Vagina (tissue), 2 donors: Measurements from ENCODE around the gene TIE1. TPM values are rescaled to one million over a fixed set of nuclear protein-coding genes. Genes with fewer than 3 reads are reported as not detected.

Source experiments
- DNase-seq, 2 donors: peaks; one replicate each; pipeline ENCODE4 v3.0.0-alpha.2; 2017; ENCODE audit errors: extremely low spot score in 2 of 2
- H3K27ac ChIP-seq: fragments of 200-600 bp; sonication (generic); one replicate; pipeline ENCODE4 v1.5.1; 2019
- H3K27me3 ChIP-seq: fragments of 200-600 bp; sonication (generic); one replicate; pipeline ENCODE4 v1.5.1; 2019
- H3K36me3 ChIP-seq, 2 donors: fragments of 200-600 bp; sonication (generic); one replicate each; pipeline ENCODE4 v1.5.1; 2017 to 2019
- H3K4me1 ChIP-seq: fragments of 200-600 bp; sonication (generic); one replicate; pipeline ENCODE4 v1.5.1; 2019
- H3K4me3 ChIP-seq, 2 donors: fragments of 200-600 bp; sonication (generic); 1 replicate in 1 of 2; 2 replicates in 1 of 2; pipeline ENCODE4 v1.5.1; 2016 to 2019
- H3K9me3 ChIP-seq: fragments of 200-600 bp; sonication (generic); one replicate; pipeline ENCODE4 v1.5.1; 2019
- CTCF ChIP-seq, 3 experiments: fragments of 450-650 bp in 2 of 3; fragments of 200-600 bp in 1 of 3; sonication (generic) in 1 of 3; IDR thresholded peaks; one replicate each; pipeline ENCODE4 v1.5.1; 2017 to 2019; ENCODE audit warnings: antibody characterized with exemption in 3 of 3, mild to moderate bottlenecking in 2 of 3, moderate library complexity in 2 of 3
- POLR2A ChIP-seq, 2 donors: fragments of 450-650 bp; IDR thresholded peaks; one replicate each; pipeline ENCODE4 v1.6.1; 2017; ENCODE audit warnings: antibody characterized with exemption in 2 of 2, mild to moderate bottlenecking in 2 of 2, moderate library complexity in 2 of 2
- POLR2AphosphoS5 ChIP-seq, 2 donors: sonication (generic); formaldehyde crosslinking; IDR thresholded peaks; one replicate each; pipeline ENCODE4 v1.9.0; 2017; ENCODE audit warnings: antibody characterized with exemption in 2 of 2, mild to moderate bottlenecking in 2 of 2, low read depth in 1 of 2; ENCODE audit not compliant: insufficient read depth in 1 of 2
- intact Hi-C: fragments of 100-400 bp; cut with DNase I; formaldehyde crosslinking; loops from one replicate; pipeline ENCODE4 v1.15.1; 2023
- total RNA-seq: library from RNA; depleted of rRNA; stranded (reverse); fragments of >200 nt; gene quantifications from one replicate; pipeline ENCODE4 v1.2.3, GENCODE V29; 2016

TIE1 gene
- total RNA-seq, 1 donor from 2014 or later, result 36.1 TPM

GRCh38 chr1:43304771-43305300 lies 4.1 kb downstream of the TIE1 start:
- Histone ChIP-seq H3K27me3 (no peaks in the 10 kb centered on the region), H3K36me3 (no peaks in the 10 kb centered on the region), H3K4me3 (no peak overlapping the region), H3K27ac (no peak overlapping the region), H3K9me3 (no peaks in the 10 kb centered on the region), H3K4me1 (no peaks in the 10 kb centered on the region)
- intact Hi-C loops, result no loop called here
- no peak for TF ChIP-seq POLR2AphosphoS5 (IDR thresholded peaks at IDR 0.05; ENCODE audit: insufficient read depth in 1 of 2, low read depth in 1 of 2)
- no peak for TF ChIP-seq POLR2A (IDR thresholded peaks at IDR 0.05)
- no peak for TF ChIP-seq CTCF (IDR thresholded peaks at IDR 0.05)
- no peak for DNase-seq

GRCh38 chr1:43305461-43305860 lies 4.7 kb downstream of the TIE1 start:
- no peaks in the 10 kb centered on the region for H3K4me1 ChIP-seq
- no peaks in the 10 kb centered on the region for H3K27me3 ChIP-seq
- no peak overlapping the region for H3K4me3 ChIP-seq
- TF ChIP-seq POLR2A (IDR thresholded peaks at IDR 0.05) (no peak), CTCF (IDR thresholded peaks at IDR 0.05) (no peak), POLR2AphosphoS5 (IDR thresholded peaks at IDR 0.05; ENCODE audit: insufficient read depth in 1 of 2, low read depth in 1 of 2) (no peak)
- no peak for DNase-seq
- intact Hi-C loops, result no loop called here
- no peaks in the 10 kb centered on the region for H3K36me3 ChIP-seq
- no peak overlapping the region for H3K27ac ChIP-seq
- no peaks in the 10 kb centered on the region for H3K9me3 ChIP-seq

- intact Hi-C loops, result no loop called here
- H3K36me3 ChIP-seq, result no peaks in the 10 kb centered on the region
- no peaks in the 10 kb centered on the region for H3K27me3 ChIP-seq
- H3K9me3 ChIP-seq, result no peaks in the 10 kb centered on the region
- H3K27ac ChIP-seq, result no peak overlapping the region
- no peak for DNase-seq
- TF ChIP-seq POLR2A (IDR thresholded peaks at IDR 0.05) (no peak), POLR2AphosphoS5 (IDR thresholded peaks at IDR 0.05; ENCODE audit: insufficient read depth in 1 of 2, low read depth in 1 of 2) (no peak), CTCF (IDR thresholded peaks at IDR 0.05) (no peak)
- no peak overlapping the region for H3K4me3 ChIP-seq
- no peaks in the 10 kb centered on the region for H3K4me1 ChIP-seq
Observed at GRCh38 chr1:43305926-43306687, 5.3 kb downstream of the TIE1 start.

- Histone ChIP-seq H3K9me3 (no peaks in the 10 kb centered on the region), H3K27ac (no peak overlapping the region), H3K27me3 (no peaks in the 10 kb centered on the region), H3K4me1 (no peaks in the 10 kb centered on the region), H3K36me3 (no peaks in the 10 kb centered on the region), H3K4me3 (no peak overlapping the region)
- intact Hi-C loops, result no loop called here
- DNase-seq, result no peak
- TF ChIP-seq POLR2A (IDR thresholded peaks at IDR 0.05), result no peak
- TF ChIP-seq POLR2AphosphoS5 (IDR thresholded peaks at IDR 0.05; ENCODE audit: insufficient read depth in 1 of 2, low read depth in 1 of 2), result no peak
- TF ChIP-seq CTCF (IDR thresholded peaks at IDR 0.05), result no peak
Observed at GRCh38 chr1:43306688-43307457, 6.1 kb downstream of the TIE1 start.
